HG02571 (cell line): ENCODE results near the gene TNNC2.
"Not testable (repeated sequence)": the region's sequence is repeated elsewhere in the genome, so short reads cannot be mapped to it uniquely, and the experiment has no call there.

Experiments
- ATAC-seq: cut with Tn5 transposase; IDR thresholded peaks from one replicate; pipeline ENCODE4 v1.9.1; 2021; ENCODE audit warnings: mild to moderate bottlenecking, moderate library complexity; ENCODE audit not compliant: unreplicated experiment

The TNNC2 gene

DNA sequence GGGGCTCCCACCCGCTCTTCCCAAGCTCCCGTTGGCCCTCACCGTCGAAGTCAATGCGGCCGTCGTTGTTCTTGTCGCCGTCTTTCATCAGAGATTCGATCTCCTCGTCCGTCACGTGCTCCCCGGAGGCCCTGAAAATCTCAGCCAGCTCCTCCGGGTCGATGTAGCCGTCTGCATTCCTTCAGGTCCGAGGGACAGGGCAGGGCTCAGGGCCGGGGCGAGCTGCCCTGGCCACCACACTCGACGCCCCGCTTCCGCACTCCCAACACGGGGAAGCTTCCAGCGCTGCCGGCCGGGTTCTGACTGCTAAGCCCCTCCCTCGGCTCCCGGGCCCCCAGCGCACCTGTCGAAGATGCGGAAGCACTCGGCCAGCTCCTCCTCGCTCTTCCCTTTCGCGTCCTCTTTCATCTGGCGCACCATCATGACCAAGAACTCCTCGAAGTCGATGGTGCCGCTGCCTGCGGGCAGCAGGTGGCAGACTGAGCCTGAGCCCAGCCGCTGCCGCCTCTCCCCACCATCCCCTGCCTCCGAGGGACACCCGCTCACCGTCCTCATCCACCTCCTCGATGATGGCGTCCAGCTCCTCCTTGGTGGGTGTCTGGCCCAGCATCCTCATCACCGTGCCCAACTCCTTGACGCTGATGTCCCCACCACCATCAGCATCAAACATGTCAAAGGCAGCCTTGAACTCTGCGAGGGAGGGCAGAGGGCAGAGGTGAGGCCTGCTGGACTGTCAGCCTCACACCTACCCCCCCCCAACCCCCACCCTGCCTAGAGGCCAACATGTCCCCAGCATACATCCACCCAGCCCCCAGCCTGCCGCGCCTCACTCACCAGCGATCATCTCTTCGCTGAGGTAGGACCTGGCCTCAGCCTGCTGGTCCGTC, 2.9 kb downstream of the TNNC2 start:
- ATAC-seq: no peak

DNA sequence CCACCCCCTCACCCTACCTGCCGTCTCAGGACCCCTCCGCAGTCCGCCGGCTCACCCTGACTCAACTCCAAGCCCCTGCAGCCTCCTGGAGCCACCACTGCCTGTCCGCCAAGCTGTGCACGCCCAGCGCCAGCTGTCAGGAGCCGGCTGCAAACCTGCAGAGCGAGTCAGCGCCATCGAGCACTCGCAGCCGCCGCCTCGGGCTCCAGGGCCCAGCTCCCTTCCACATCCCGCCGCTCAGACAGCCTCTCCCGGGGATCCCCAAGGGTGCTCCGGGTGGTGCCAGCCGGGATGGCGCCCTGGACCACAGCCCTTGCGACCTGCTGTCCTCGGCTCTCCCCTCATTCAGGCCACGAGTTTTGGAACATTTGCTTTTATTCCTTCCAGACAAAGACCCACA, 4.3 kb downstream of the TNNC2 start:
- no peak for ATAC-seq

DNA sequence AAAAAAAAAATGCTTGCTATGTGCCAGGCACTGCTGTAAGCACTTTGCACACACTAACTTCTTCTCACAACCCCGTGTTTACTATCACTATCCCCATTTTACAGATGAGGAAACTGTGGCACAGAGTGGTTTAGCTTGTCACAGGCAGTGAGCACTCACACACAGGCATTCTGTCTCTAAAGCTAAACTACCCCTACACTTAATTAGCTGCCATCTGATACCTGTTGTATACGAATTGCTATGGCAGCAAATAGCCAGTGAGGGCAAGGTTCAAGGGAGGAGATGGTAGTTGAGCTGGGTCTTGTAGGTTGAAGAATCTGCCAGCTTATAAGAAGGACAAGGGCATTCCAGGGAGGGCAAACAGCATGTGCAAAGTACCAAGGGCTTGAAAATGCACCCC, 5.2 kb downstream of the TNNC2 start:
- no peak for ATAC-seq

DNA sequence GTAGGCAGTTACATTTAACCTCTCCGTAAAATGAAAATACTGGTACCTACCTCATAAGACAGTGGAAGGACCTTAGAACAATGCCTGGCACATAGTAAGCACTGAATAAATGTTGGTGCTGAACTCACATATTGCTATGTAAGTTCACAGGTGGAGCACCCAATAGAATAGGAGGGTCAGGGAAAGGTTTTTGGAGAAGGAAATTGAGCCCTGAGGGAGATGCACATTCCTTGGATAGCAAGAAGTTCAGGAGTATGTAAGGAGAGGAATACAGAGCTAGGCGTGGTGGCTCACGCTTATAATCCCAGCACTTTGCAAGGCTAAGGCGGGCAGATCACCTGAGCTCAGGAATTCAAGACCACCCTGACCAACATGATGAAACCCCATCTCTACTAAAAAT, 7.6 kb downstream of the TNNC2 start:
- no peak for ATAC-seq

DNA sequence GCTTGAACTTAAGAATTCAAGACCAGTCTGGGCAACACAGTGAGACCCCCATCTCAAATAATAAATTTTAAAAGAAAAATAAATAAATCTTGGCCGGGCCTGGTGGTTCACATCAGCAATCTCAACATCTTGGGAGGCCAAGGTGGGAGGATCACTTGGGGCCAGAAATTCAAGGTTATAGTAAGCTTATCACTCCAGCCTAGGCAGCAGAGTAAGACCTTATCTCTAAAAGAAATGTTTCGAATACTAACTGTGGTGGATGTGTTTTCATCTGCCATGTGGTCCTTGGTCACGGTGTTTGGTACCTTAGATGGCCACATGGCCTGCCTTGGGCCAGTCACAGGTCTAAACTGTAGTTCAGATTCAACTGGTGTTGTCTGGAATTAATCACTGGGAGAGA, 8.9 kb downstream of the TNNC2 start:
- no peak for ATAC-seq

DNA sequence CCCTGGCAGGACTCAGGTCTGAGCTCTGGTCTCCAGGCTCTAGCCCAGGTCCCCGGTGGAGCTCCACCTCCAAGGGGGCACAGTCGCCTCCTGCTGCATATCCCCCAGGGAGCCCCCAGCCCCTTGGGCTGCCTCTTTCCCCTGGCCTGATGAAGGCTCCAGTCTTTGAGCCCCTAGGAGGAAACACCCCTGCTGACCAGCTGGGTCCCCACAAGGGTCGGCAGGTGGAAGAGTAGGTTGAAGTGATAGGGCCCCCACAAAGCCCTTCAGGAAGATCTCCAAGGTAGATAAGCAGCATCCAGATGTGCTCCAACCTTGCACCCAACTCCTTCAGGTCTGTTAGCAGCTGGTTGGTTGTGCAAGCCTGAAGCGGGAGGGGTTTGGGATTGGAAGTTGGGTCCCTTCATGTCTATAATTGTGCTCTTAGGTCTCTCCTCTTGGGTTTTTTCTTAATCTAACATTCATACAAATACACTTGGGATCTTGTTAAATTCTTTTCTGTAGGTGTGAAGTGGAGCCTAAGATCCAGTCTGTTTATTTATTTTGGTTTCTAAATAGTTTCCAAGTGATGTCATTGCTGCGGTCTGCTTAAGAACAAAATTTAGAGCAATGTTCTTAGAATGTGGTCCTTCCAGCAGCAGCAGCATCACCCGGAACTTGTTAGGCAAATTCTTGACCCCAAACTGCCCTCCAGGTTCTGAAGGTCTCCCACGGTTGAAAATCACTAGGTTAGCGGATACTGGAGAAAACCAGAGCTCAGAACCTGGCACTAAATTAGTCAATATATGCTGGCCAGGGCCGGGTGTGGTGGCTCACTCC, 9.5 kb downstream of the TNNC2 start:
- ATAC-seq: no peak

DNA sequence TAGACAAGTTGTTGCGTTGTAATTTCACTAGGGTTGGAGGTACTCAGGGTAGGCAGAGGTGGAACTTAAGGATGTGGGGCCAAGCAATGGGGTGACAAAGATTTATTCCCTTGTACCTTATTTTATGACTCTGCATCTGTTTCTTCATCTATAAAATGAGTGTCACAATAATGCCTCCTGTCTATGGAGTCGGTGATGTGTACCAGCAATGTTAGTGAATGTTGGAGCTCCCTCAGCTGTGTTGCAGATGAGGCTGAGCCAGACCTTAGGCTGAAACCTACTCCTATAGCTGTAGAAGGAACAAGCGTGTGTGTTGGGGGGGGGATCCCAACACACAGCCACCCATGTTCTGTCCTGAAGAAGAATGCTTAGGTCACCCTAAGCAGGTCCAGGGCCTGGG, 10.2 kb downstream of the TNNC2 start:
- no peak for ATAC-seq

DNA sequence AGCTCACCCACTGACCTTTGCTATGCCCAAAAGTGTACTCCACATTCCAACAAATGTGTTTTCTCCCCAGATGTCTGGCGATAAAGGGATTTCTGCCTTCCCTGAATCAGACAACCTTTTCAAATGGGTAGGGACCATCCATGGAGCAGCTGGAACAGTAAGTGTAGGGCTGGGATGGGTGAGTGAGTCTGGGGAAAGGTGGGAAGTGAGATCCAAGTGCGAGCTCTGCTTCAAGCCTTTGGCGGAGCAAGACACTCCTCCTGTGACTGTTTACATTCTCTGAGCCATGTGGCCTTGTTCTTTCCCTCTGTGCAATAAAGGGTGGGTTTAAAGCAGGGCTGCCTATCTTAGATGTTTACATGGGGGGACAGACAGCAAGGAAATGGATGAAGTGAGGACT, 12.8 kb downstream of the TNNC2 start:
- no peak for ATAC-seq

DNA sequence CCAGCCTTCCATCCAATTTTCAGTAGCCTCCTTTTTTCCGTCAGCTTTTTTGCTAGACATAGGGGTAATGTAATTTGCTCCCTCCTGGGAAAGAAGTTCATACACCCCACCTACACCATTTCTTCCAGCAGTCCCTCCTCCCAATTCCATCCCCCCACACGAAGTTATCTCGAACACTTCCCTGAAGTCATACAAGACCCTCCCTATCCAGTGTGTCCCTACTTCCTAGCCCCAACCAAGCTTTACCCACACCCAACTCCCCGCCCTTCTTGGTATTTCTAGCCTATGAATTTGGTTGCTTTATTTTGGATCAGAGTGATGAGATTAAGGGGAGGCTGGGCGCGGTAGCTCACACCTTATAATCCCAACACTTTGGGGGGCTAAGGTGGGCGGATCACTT, 13.6 kb downstream of the TNNC2 start:
- ATAC-seq: no peak

DNA sequence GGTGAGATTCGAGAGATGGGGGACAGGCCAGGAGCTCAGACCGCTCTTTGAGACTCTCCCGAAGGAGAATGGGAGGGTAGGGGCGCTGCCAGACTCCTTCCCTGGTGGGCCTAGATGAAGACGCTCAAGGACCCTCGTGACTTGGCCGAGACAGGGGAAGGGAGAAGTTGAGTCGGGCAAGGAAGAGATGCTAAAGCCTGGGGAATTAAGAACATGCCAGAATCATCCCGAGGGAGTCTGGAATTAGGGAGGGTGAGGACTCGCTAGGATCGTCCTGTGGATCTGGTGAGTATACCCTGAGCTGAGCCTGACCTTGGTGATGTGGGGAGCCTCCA, 14.1 kb downstream of the TNNC2 start:
- no peak for ATAC-seq

DNA sequence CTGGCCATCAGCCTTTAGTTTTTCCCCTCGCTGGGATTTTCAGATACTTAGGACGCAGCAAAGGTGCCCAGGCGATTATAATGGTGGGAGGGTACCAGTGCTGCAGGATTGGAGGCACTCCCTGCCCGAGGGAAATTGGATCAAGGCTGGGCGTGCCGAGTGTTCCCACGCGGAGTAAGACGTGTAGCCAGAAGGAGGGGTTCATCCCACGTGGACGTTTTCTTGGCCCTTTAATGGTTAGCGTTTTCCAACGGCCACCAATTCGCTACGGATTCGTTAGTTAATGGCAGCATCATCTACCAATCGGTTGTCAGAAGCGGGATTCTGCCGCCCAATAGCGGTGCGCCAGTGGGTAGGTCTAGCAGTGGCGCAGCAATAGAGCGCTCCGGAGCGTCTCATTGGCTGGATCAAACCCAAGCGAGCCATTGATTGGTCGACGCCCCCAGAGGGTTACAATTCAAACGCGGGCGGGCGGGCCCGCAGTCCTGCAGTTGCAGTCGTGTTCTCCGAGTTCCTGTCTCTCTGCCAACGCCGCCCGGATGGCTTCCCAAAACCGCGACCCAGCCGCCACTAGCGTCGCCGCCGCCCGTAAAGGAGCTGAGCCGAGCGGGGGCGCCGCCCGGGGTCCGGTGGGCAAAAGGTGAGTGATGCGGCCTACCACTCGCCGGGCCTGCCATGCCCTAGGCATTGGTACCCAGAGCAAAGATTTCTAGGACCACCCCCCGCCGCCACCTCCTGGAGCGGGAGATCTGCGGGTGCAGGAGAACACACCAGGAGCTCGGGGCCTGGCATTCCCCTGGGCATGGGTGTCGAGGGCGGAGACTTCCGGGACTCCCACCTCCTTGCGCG, 14.7 kb downstream of the TNNC2 start, which contains the start of gene UBE2C:
TSS of gene UBE2C (plus strand) at position 488 of the 849 bp plus-strand sequence. CDS start at position 540, 52 bp downstream.
- ATAC-seq: peak; percentile 96

DNA sequence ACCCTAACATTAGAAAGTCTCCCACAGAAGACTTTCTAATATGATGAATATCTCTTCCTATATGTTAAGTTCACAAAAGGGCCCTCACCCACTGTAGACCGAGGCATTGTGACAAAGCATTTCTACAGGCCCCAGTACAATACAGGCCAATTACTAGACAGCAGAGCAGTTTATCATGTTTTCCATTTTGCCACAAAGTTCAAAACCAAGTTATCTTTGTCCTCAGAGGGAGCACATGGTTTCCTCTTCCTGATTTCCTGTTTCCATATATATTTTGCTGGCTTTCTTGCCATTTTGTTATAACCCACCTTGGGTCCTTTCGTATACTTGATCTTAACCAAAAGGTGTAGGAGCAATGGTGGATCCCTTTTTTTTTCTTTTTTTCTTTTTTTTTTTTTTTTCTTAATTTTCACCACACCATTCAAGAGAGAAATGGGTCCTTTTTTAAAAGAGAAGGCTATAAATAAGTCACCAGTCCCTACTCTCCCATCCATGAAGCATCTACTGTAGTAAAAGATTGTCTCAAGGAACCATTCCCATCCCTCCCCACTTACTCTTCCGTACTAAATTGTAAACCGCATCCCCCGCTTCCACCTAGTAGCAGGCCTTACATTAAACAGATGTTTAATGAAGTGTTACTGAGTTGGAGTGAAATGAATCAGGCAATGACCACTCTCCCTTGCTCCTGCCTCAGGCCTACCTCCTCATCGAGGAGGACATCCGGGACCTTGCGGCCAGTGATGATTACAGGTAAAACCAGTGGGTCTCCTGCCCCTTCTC, 16.7 kb downstream of the TNNC2 start:
- no peak for ATAC-seq

DNA sequence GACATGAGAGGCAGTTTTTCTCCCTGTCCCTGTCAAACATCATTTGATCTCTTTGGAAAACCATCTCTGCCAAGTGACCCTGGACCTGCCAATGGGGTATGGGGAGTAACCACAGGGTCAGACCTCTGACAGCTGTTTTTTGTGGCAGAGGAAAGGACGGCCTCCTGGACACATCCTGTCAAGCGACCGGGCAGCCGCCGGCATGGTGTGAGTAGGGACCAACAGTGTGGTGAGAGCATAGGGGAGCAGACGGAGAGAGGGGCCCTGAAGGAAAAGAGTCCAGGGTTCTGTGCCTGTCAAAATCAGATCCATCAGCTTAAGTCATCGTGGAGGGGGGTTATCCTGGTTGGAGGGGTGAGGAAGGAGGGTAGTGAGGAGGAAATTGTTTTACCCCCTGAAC, 25.3 kb downstream of the TNNC2 start:
- ATAC-seq: no peak

DNA sequence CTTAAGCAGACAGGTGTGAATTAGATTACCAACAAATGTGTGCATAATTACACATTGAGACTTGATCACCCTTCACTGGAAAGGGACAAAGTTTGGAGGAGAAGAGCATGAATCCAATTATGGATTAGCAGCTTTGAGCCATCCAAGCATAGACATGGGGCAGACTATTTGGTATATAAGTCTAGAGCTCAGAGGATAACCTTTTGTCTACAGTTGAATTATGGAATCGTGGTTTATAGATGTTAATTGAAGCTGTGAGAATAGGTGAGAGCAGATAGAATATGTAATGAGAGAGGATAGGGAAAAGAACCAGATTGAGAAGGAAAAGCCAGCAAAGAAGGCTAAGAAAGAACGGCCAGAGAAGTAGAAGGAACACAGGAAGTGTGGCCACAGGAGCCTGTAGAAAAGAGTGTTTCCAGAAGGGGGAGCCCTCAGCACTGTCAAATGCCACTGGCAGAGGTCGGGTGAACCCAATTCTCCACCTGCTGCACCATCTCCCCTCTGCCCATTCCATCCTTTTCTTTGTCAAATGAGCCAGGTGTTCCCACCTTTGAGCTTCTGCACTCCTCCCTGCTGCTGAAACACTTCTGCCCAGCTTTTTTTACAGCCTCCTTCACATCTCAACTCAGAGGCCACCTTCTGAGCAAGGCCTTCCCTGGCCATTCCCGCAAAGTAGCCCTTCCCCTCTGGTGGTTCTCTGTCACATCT, 28.0 kb downstream of the TNNC2 start:
- ATAC-seq: no peak

DNA sequence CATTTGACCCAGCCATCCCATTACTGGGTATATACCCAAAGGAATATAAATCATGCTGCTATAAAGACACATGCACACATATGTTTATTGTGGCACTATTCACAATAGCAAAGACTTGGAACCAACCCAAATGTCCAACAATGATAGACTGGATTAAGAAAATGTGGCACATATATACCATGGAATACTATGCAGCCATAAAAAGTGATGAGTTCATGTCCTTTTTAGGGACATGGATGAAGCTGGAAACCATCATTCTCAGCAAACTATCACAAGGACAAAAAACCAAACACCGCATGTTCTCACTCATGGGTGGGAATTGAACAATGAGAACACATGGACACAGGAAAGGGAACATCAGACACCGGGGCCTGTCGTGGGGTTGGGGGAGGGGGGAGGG, 29.2 kb downstream of the TNNC2 start:
- ATAC-seq: not testable (repeated sequence)

DNA sequence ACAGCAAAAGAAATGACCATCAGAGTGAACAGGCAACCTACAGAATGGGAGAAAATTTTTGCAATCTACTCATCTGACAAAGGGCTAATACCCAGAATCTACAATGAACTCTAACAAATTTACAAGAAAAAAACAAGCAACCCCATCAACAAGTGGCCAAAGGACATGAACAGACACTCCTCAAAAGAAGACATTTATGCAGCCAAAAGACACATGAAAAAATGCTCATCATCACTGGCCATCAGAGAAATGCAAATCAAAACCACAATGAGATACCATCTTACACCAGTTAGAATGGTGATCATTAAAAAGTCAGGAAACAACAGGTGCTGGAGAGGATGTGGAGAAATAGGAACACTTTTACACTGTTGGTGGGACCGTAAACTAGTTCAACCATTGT, 29.6 kb downstream of the TNNC2 start:
- ATAC-seq: not testable (repeated sequence)

DNA sequence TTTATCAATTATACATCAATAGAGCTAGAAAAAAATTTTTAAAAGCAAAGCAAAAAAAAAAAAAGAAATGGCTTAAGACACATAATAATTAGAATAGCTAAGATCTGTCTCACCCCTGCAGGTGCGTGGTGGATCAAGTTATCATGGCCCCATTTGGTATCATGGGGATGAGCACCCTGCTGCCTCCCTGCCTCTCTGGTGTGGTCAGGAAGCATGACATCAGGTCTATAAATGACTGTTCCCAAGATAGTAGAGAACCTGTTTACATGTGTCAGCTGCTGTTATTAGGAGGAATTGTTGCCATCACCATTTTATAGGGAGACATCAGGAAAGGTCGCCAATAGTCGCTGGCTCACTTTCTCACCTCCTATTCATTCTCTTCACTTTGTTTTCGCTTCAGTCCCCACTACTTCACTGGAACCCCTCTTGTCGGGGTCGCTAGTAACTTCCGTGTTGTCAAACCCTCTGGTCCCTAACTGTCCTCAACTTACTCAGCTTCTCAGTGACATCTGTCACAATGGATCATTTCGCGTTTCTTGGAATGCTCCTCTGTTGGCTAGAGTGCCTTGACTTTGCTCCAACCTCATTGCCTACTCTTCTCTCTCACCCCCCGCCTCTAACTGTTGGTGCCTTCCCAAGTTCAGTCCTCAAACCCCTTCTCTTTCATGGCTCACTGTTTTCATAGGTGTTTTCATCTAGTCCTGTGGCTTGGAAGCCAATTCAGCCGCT, 30.6 kb downstream of the TNNC2 start:
- no peak for ATAC-seq

DNA sequence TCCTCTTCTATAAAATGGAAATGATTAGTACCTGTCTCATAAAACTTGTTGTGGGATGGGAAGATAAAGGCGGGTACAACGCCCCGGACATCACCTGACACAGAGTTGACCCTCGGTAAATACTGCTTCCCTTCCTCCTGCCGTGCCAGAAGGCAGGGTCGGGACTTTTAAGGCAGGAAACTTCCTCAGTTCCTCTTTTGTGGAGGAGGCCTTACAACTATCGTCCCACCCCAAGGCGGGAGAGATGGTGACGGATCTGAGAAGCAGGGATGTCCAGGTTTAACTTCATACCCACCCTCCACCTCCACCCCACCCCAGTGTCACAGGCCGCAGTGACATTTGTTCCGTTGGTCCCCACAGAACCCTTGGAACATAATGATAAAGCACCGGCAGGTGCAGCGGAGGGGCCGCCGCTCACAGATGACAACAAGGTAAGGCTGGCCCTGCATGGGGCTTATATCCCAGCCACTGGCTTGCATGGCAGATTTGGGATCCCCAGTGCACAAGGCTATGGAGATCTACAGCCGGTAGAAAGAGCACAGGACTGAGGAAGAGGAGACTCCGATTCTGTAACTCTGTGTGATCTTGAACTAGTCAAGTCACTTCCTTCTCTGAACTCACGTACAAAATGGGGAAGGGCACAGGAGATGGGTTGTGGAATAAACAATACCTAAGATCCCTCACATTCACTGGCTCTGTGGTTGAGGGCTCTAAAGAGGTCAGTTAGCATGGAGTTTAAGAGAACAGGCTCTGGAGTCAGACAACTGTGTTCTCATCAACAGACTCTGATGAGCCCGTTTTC, 34.6 kb downstream of the TNNC2 start:
- peak; percentile 6 for ATAC-seq
